Astrocyte of the spinal cord (primary cell): ENCODE data around the gene TTLL8.

Experiments used
- DNase-seq: peaks from one replicate; pipeline ENCODE4 v3.0.0; 2011; ENCODE audit warnings: low read depth, low spot score
- H3K4me3 ChIP-seq: 2 replicates; pipeline ENCODE4 v1.5.1; 2011; ENCODE audit warnings: low read depth, mild to moderate bottlenecking, low read length, moderate library complexity
- in situ Hi-C: cut with HindIII; loops from 2 replicates; pipeline ENCODE4 v1.10.0; 2017; ENCODE audit warnings: low sequenced_read_pairs
- TF ChIP-seq, protein P1 (sequence below): IDR thresholded peaks from 2 replicates; pipeline ENCODE4 v1.5.1; 2012; ENCODE audit warnings: low read depth, mild to moderate bottlenecking, low read length, inconsistent platforms

TTLL8 gene

GRCh38 chr22:50048061-50048765 is 9.9 kb downstream of the TTLL8 start:
- in situ Hi-C loops, result no loop called here
- TF ChIP-seq, protein P1, sequence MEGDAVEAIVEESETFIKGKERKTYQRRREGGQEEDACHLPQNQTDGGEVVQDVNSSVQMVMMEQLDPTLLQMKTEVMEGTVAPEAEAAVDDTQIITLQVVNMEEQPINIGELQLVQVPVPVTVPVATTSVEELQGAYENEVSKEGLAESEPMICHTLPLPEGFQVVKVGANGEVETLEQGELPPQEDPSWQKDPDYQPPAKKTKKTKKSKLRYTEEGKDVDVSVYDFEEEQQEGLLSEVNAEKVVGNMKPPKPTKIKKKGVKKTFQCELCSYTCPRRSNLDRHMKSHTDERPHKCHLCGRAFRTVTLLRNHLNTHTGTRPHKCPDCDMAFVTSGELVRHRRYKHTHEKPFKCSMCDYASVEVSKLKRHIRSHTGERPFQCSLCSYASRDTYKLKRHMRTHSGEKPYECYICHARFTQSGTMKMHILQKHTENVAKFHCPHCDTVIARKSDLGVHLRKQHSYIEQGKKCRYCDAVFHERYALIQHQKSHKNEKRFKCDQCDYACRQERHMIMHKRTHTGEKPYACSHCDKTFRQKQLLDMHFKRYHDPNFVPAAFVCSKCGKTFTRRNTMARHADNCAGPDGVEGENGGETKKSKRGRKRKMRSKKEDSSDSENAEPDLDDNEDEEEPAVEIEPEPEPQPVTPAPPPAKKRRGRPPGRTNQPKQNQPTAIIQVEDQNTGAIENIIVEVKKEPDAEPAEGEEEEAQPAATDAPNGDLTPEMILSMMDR, result no peak
- no peak overlapping the region for H3K4me3 ChIP-seq
- no peak for DNase-seq

DNA sequence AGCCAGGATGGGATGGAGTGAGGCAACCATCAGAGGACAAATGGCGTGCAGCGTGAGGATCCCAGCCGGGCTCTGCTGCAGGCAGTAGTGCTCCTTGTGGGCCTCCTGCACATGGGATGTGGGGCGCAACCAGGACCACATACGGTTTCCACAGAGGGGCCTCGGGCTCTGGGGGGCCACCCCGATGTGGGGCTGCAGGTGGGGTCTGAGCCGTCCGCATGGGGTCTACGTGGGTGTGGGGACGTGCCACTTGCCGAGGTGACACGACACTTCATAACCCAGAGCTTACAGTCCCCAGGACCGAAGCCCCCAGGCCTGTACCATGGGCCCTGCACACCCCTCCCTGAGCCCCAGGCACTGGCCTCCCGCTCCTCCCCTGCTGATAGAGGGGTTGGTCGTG is 10.8 kb downstream of the TTLL8 start:
- no peak for DNase-seq
- in situ Hi-C loops, result no loop called here
- TF ChIP-seq, protein P1, result no peak
- no peak overlapping the region for H3K4me3 ChIP-seq

DNA sequence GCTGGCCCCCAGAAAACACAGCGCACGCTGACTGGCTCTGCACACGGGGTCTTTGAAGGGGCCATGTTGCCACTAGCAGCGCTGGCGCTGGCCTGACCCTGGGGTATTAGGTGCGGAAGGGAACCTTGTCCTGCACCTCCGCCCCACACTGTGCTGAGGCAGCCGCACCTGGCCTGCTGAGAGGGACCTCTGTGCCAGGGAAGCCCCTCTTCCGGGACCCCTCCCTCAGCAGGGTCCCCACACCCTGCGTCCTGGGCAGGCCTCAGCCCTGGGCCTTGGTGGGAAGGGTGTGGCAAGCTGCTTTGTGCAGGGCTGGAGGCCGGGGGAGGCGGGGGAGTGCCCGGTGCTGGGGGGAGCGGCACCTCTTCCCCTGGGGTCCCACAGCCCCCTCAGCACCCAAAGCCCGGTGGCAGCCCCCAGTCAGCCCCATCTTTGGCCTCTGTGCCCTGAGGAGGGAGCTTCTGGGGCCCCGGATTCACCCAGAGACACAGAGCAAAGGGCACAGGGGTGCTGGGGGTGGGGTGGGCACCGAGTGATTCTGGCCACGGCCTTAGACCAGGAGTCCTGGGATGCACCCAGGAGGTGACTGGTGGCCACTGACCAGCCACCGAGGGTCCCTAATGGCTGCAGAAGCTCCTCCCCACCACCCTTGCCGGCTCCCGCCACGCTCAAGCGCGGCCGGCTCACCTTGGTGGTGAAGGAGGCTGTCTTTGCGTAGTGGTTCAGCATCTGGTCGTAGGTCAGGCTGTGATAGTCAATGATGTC is 11.4 kb downstream of the TTLL8 start:
- in situ Hi-C loops, result no loop called here
- H3K4me3 ChIP-seq, result no peak overlapping the region
- TF ChIP-seq, protein P1, result no peak
- DNase-seq, result no peak

DNA sequence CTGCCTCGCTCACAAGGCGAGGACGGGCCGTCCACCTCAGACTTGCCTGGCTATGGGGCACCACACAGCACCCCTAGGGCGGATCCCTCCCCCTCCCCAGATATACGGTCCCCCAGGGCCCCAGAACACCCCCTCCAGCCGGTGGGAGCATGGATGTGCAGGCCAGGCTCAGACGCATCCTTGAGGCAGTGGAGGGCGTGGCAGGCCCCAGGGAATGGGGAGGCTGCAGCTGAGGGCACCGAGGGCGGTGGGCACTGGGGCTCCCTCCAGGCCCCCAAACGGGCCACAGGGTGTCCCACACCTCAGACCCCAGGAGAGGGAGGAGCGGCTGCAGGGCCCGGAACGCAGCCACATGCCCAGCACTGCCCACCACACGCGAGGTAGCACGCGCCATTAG is 12.1 kb downstream of the TTLL8 start:
- TF ChIP-seq, protein P1, result no peak
- DNase-seq, result no peak
- in situ Hi-C loops, result no loop called here
- no peak overlapping the region for H3K4me3 ChIP-seq

GRCh38 chr22:50045211-50046018 is 12.7 kb downstream of the TTLL8 start:
- in situ Hi-C loops, result no loop called here
- no peak for DNase-seq
- TF ChIP-seq, protein P1, result no peak
- no peak overlapping the region for H3K4me3 ChIP-seq

DNA sequence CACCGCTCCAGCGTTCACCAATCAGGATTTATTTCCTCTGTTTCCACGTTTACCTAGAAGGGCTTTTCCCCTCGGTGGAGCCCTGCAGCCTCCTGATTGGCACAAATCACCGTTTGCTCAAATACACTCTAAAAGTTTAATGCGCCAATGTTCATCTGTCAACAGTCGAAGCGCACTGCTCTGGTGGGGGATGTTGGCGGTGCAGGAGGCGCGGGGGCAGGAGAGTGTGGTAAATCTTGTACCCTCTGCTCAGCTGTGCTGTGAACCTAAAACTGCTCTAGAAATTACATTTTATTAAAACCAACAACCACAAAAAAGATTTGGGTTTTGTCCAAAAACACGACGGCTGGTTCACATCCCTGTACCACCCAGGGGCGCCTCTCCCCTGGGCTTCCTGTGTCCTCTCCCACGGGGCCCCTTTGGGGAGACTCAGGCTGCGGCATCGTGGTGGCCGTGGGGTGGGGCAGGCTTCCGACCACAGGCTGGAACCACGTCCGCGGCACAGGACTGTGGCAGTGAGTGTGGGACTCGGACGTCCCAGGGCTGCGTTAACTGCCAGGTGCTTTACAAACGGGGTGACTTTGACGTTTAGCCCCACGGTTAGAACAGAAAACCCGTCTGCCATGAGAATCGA is 13.5 kb downstream of the TTLL8 start:
- in situ Hi-C loops, result no loop called here
- TF ChIP-seq, protein P1, result no peak
- no peak overlapping the region for H3K4me3 ChIP-seq
- no peak for DNase-seq
